ENCODE results near the gene CDC42. TPM values are rescaled to one million over a fixed set of nuclear protein-coding genes. Genes with fewer than 3 reads are reported as not detected.

Gene CDC42
- total and polyA plus RNA-seq, 9 of the 15 experiments (the other 6 are each of a cell fraction or from before 2014, with no cell fraction given) = 186 to 398 (median 325) TPM

DNA sequence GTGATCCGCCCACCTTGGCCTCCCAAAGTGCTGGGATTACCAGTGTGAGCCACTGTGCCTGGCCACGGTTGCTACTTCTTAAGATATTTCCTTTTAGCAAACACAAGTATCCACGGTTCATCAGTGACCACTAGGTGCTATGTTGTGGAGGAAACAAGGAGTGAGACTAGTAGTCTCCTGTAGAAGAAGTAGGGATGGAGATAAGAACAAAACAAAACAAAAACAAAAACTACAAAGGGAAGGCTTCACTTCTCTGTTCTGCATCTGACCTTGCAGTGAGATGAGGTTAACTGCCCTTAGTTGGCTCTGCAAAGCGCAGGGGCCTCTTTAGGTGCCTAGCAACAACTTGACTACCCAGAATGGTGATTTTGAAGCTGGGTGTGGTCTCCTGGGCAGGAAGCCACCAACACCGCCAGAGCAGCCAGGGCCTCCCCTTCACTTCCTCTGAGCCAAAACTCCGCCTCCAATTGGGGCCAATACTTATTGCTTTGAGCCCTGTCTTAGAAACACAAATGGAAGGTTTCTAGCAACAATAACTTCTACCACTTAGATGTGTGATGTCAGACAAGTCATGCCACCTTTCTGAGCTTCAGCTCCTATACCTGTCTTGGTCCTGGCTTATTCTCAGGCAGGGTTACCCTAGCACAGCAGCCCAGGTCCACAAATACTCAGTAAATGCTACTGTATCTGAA is 12.8 kb upstream of the CDC42 start (continued):
- TF ChIP-seq FOSL1 (tag; conservative IDR thresholded peaks at IDR 0.05) (no peak), POLR2AphosphoS2 (IDR thresholded peaks at IDR 0.05; ENCODE audit: low read length) (no peak), ZNF518B (CRISPR knock-in tag; IDR thresholded peaks at IDR 0.05) (no peak), ZNF436 (CRISPR knock-in tag; IDR thresholded peaks at IDR 0.05) (no peak), SIN3B (IDR thresholded peaks at IDR 0.05; ENCODE audit: low read depth) (no peak), ZNF695 (CRISPR knock-in tag; IDR thresholded peaks at IDR 0.05) (0 out of 2 replicates have a peak, but pooled peaks have one; percentile 16), SNAPC5 (CRISPR knock-in tag; IDR thresholded peaks at IDR 0.05) (no peak), JUND (IDR thresholded peaks at IDR 0.05; ENCODE audit: borderline replicate concordance, low read depth, low read length) (0 out of 2 replicates have a peak, but pooled peaks have one; percentile 32), JUND (tag; IDR thresholded peaks at IDR 0.05; ENCODE audit: borderline replicate concordance, low read depth, low read length) (no peak; the same call in 2 of the 3 replicates), SMC3 (conservative IDR thresholded peaks at IDR 0.05; ENCODE audit: insufficient read depth, low read depth, low read length) (no peak), NFRKB (IDR thresholded peaks at IDR 0.05; ENCODE audit: low read depth) (no peak), FIP1L1 (IDR thresholded peaks at IDR 0.05; ENCODE audit: low read depth, low read length, poor library complexity, severe bottlenecking) (no peak), KLF13 (tag; IDR thresholded peaks at IDR 0.05; ENCODE audit: borderline replicate concordance, low read depth) (no peak), ELF2 (CRISPR knock-in tag; IDR thresholded peaks at IDR 0.05) (no peak), ZEB2 (IDR thresholded peaks at IDR 0.05) (0 out of 2 replicates have a peak, but pooled peaks have one; percentile 38), ZFX (CRISPR knock-in tag; IDR thresholded peaks at IDR 0.05) (no peak), SRSF1 (IDR thresholded peaks at IDR 0.05; ENCODE audit: low read depth, low read length) (no peak), JUNB (CRISPR knock-in tag; conservative IDR thresholded peaks at IDR 0.05) (no peak), MLX (CRISPR knock-in tag; conservative IDR thresholded peaks at IDR 0.05) (no peak), ETV1 (tag; conservative IDR thresholded peaks at IDR 0.05; ENCODE audit: low read depth) (0 out of 2 replicates have a peak, but pooled peaks have one; percentile 7), MBD2 (IDR thresholded peaks at IDR 0.05; ENCODE audit: borderline replicate concordance, low read depth) (no peak; the same call in 1 of the 2 replicates), HLTF (IDR thresholded peaks at IDR 0.05) (no peak), ZNF586 (CRISPR knock-in tag; conservative IDR thresholded peaks at IDR 0.05) (no peak), ZNF707 (CRISPR knock-in tag; conservative IDR thresholded peaks at IDR 0.05) (no peak)
- TF ChIP-seq, protein P1, sequence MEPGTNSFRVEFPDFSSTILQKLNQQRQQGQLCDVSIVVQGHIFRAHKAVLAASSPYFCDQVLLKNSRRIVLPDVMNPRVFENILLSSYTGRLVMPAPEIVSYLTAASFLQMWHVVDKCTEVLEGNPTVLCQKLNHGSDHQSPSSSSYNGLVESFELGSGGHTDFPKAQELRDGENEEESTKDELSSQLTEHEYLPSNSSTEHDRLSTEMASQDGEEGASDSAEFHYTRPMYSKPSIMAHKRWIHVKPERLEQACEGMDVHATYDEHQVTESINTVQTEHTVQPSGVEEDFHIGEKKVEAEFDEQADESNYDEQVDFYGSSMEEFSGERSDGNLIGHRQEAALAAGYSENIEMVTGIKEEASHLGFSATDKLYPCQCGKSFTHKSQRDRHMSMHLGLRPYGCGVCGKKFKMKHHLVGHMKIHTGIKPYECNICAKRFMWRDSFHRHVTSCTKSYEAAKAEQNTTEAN (CRISPR knock-in tag; IDR thresholded peaks at IDR 0.05) = no peak
